PC-9 (cell line): ENCODE data around the gene NSMCE1. TPM values are rescaled to one million over a fixed set of nuclear protein-coding genes. Genes with fewer than 3 reads are reported as not detected.

Experiments used
- BruUV-seq: library from RNA; stranded (reverse); fragments of 400-500 nt; replicated peaks from 2 replicates; lab custom pipeline; 2021; lab: Mats Ljungman, UMichigan
- CTCF ChIA-PET: fragments of 300-600 bp; sonication (Branson Sonifier 250); formaldehyde crosslinking; loops from one replicate; lab custom pipeline; 2022; ENCODE audit warnings: antibody characterized with exemption; lab: Charles Lee
- POLR2A ChIA-PET: fragments of 300-600 bp; sonication (Branson Sonifier 250); formaldehyde crosslinking; loops from one replicate; lab custom pipeline; 2022; ENCODE audit warnings: antibody characterized with exemption; ENCODE audit not compliant: unreplicated experiment; lab: Charles Lee
- DNase-seq, 2 experiments: peaks; one replicate each; pipeline versions ENCODE4 v3.0.0 to v3.0.0-alpha.2; 2015 to 2022; ENCODE audit warnings: mixed read lengths in 1 of 2
- H2AFZ ChIP-seq: fragments of 200-600 bp; sonication (generic); 2 replicates; pipeline ENCODE4 v1.8.1; 2017; ENCODE audit warnings: antibody characterized with exemption
- H3F3A ChIP-seq: fragments of 200-600 bp; sonication (generic); 2 replicates; pipeline ENCODE4 v1.8.1; 2017; ENCODE audit warnings: antibody characterized with exemption, mild to moderate bottlenecking, low read depth; ENCODE audit not compliant: insufficient read depth
- H3K27ac ChIP-seq: fragments of 200-600 bp; sonication (generic); 2 replicates; pipeline ENCODE4 v1.6.1; 2016; ENCODE audit warnings: mixed run types
- H3K27me3 ChIP-seq: fragments of 200-600 bp; sonication (generic); 2 replicates; pipeline ENCODE4 v1.6.1; 2016; ENCODE audit warnings: low read depth, mixed run types; ENCODE audit not compliant: insufficient read depth
- H3K36me3 ChIP-seq: fragments of 200-600 bp; sonication (generic); 2 replicates; pipeline ENCODE4 v1.6.1; 2016; ENCODE audit warnings: low read depth, mixed run types
- H3K4me1 ChIP-seq: fragments of 200-600 bp; sonication (generic); replicated peaks from 2 replicates; pipeline ENCODE4 v1.6.1; 2016; ENCODE audit warnings: mixed run types; ENCODE audit not compliant: insufficient read depth
- H3K4me2 ChIP-seq: fragments of 200-600 bp; sonication (generic); 2 replicates; pipeline ENCODE4 v1.6.1; 2017; ENCODE audit warnings: mixed run types
- H3K4me3 ChIP-seq: fragments of 200-600 bp; sonication (generic); 2 replicates; pipeline ENCODE4 v1.6.1; 2016; ENCODE audit warnings: mixed run types
- H3K79me2 ChIP-seq: fragments of 200-600 bp; sonication (generic); 2 replicates; pipeline ENCODE4 v1.6.1; 2017; ENCODE audit warnings: low read depth, mixed run types
- H3K9me2 ChIP-seq: fragments of 200-600 bp; sonication (generic); 2 replicates; pipeline ENCODE4 v1.8.1; 2017; ENCODE audit warnings: mild to moderate bottlenecking; ENCODE audit not compliant: insufficient read depth
- H3K9me3 ChIP-seq: fragments of 200-600 bp; sonication (generic); 2 replicates; pipeline ENCODE4 v1.8.1; 2016; ENCODE audit warnings: low read depth; ENCODE audit not compliant: insufficient read depth
- H4K20me1 ChIP-seq: fragments of 200-600 bp; sonication (generic); 2 replicates; pipeline ENCODE4 v1.8.1; 2017; ENCODE audit not compliant: insufficient read depth
- EZH2 ChIP-seq: fragments of 200-600 bp; sonication (generic); IDR thresholded peaks from 2 replicates; pipeline ENCODE4 v1.8.0; 2017; ENCODE audit warnings: antibody characterized with exemption, low read depth
- intact Hi-C: fragments of 100-400 bp; cut with micrococcal nuclease; formaldehyde crosslinking; loops from one replicate; pipeline ENCODE4 v1.10.0; 2022; ENCODE audit not compliant: unreplicated experiment
- total RNA-seq: library from RNA; stranded (reverse); gene quantifications from 2 replicates; pipeline ENCODE4 v1.2.3, GENCODE V29; 2021
- TF ChIP-seq, protein P1 (sequence below): fragments of 200-600 bp; sonication (generic); conservative IDR thresholded peaks from 2 replicates; pipeline ENCODE4 v1.6.1; 2017; ENCODE audit warnings: mixed run types, antibody characterized with exemption, mild to moderate bottlenecking, moderate library complexity

NSMCE1 gene
- total RNA-seq, 1 experiment from 2014 or later: 114 TPM

DNA sequence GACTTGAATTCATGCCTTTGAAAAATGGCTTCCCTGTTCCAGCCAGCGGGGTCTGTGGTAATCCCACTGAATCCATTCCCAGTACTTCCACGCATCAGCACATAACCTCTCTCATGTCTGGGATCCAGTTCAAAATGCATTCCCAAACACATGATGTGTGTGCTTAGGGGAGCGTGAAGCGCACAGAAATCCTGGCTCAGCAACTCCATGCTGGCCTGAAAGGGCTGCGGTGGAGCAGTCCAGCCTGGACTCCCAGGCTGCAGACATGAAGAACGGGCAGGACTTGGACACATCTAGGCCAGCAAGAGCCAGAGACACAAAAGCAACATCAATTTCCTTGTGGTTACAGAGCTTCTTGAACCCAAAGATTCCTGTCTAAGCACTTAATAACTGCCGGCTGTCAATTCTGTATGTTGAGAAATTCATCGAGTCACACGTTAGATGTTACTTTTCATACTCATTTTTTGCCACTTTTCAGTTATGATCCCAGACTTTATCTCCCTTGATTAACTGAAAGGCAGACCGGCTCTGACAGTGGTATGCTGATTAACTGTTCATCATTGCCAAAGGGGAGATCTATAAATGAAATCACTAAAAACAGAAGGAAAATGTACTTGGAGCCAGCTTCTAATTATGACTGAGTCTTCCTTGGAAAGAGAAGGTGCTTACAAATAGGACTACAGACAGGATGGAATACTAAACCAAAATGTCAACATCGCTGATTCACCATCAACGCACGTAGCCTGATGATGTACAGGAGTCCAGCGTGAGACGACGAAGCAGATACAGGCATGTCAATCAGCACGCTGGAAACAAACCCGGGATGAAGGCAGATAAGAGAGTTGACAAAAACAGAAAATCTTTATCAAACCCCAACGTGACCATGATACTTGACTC lies 23.0 kb downstream of the NSMCE1 start:
- Histone ChIP-seq H3K36me3 (no peaks in the 10 kb centered on the region; the same call in 1 of the 2 replicates), H3K4me1 (peaks cover 33% of the 10 kb centered on the region), H3K79me2 (peaks cover 17% of the 10 kb centered on the region), H3K27ac (no peak overlapping the region), H3K9me2 (no peaks in the 10 kb centered on the region), H3K4me3 (no peak overlapping the region), H4K20me1 (no peaks in the 10 kb centered on the region), H3F3A (peaks cover 20% of the 10 kb centered on the region), H2AFZ (no peak overlapping the region), H3K4me2 (no peak overlapping the region), H3K27me3 (no peaks in the 10 kb centered on the region), H3K9me3 (no peaks in the 10 kb centered on the region)
- no TSS peak for BruUV-seq
- intact Hi-C loops: no loop called here
- ChIA-PET POLR2A (interaction anchor here (0.7 kb wide), 1 partner anchor 19 kb away, joined by 4 read pairs; no protein-coding TSS in a partner anchor), CTCF (no interaction called here)
- TF ChIP-seq EZH2: no peak
- TF ChIP-seq, protein P1, sequence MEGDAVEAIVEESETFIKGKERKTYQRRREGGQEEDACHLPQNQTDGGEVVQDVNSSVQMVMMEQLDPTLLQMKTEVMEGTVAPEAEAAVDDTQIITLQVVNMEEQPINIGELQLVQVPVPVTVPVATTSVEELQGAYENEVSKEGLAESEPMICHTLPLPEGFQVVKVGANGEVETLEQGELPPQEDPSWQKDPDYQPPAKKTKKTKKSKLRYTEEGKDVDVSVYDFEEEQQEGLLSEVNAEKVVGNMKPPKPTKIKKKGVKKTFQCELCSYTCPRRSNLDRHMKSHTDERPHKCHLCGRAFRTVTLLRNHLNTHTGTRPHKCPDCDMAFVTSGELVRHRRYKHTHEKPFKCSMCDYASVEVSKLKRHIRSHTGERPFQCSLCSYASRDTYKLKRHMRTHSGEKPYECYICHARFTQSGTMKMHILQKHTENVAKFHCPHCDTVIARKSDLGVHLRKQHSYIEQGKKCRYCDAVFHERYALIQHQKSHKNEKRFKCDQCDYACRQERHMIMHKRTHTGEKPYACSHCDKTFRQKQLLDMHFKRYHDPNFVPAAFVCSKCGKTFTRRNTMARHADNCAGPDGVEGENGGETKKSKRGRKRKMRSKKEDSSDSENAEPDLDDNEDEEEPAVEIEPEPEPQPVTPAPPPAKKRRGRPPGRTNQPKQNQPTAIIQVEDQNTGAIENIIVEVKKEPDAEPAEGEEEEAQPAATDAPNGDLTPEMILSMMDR: no peak
- DNase-seq: no peak

- peaks cover 33% of the 10 kb centered on the region for H3K4me1 ChIP-seq
- no peak overlapping the region for H2AFZ ChIP-seq
- H3K9me3 ChIP-seq: no peaks in the 10 kb centered on the region
- H3K27ac ChIP-seq: no peak overlapping the region
- H3K4me2 ChIP-seq: no peak overlapping the region
- intact Hi-C loops: no loop called here
- no peaks in the 10 kb centered on the region for H3K36me3 ChIP-seq
- POLR2A ChIA-PET: interaction anchor here (0.6 kb wide), 1 partner anchor 72 kb away, joined by 3 read pairs; no protein-coding TSS in a partner anchor
- no peak overlapping the region for H3K4me3 ChIP-seq
- peaks cover 24% of the 10 kb centered on the region for H3K79me2 ChIP-seq
- H3K27me3 ChIP-seq: no peaks in the 10 kb centered on the region
- no peak for TF ChIP-seq EZH2
- TF ChIP-seq, protein P1: no peak
- no peak for DNase-seq
- H3F3A ChIP-seq: peaks cover 12% of the 10 kb centered on the region
- H3K9me2 ChIP-seq: no peaks in the 10 kb centered on the region
- H4K20me1 ChIP-seq: no peaks in the 10 kb centered on the region
- CTCF ChIA-PET: interaction anchor here (1.8 kb wide), 1 partner anchor 10 kb away, joined by 5 read pairs; no protein-coding TSS in a partner anchor
- no TSS peak for BruUV-seq
Measured at GRCh38 chr16:27244363-27244755, 24.2 kb downstream of the NSMCE1 start.

DNA sequence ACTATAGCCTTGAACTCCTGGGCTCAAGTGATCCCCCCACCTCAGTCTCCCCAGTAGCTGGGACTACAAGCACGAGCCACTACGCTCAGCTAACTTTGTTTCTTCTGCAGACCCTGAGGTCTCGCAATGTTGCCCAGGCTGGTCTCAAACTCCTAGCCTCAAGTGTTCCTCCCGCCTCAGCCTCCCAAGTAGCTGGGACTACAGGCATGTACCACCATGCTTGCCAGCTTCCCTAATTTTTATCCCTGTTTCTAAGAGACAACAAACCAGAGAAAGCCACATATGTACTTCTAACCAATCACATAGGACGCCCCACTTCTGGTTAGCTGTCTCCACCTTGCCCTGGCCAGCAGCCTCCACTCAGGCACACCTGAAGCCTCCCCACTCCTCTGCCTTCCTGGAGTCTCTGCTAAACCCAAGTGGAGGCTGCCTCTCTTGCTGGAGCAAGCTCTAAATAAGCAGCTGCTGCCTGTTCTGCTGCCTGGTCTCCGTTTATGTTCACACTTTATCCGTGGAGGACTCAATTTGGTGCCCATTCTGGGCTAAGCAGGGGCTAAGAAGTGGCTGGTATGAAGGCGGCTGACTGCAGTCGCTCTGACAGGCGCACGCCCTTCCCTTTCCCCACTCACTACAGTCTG lies 24.7 kb downstream of the NSMCE1 start:
- no peaks in the 10 kb centered on the region for H3K9me3 ChIP-seq
- H3K27me3 ChIP-seq: no peaks in the 10 kb centered on the region
- no peak for DNase-seq
- peaks cover 33% of the 10 kb centered on the region for H3K4me1 ChIP-seq
- H4K20me1 ChIP-seq: no peaks in the 10 kb centered on the region
- no TSS peak for BruUV-seq
- H3K9me2 ChIP-seq: no peaks in the 10 kb centered on the region
- ChIA-PET CTCF (interaction anchor here (1.8 kb wide), 1 partner anchor 9 kb away, joined by 5 read pairs; no protein-coding TSS in a partner anchor), POLR2A (interaction anchor here (0.6 kb wide), 1 partner anchor 72 kb away, joined by 3 read pairs; no protein-coding TSS in a partner anchor)
- H3K27ac ChIP-seq: peak overlapping the region; percentile 63
- no peak overlapping the region for H2AFZ ChIP-seq
- peaks cover 12% of the 10 kb centered on the region for H3F3A ChIP-seq
- intact Hi-C loops: no loop called here
- peaks cover 25% of the 10 kb centered on the region for H3K79me2 ChIP-seq
- TF ChIP-seq EZH2: no peak
- TF ChIP-seq, protein P1: no peak
- no peak overlapping the region for H3K4me3 ChIP-seq
- H3K4me2 ChIP-seq: peak overlapping the region; percentile 63
- H3K36me3 ChIP-seq: no peaks in the 10 kb centered on the region
